Astrocyte (in vitro differentiated cells and primary cell): ENCODE data around the gene HSCB. TPM values are rescaled to one million over a fixed set of nuclear protein-coding genes. Genes with fewer than 3 reads are reported as not detected.

Source experiments
- DNase-seq: peaks from one replicate; pipeline ENCODE4 v3.0.0-alpha.2; 2010; ENCODE audit warnings: low read depth
- FAIRE-seq: peaks from 2 replicates; lab custom pipeline; 2011; peaks lifted over from hg19 to GRCh38; lab: Jason Lieb, UNC
- H2AFZ ChIP-seq: 2 replicates; pipeline ENCODE4 v1.6.0; 2012; ENCODE audit warnings: low read depth, low read length, inconsistent platforms
- H3K27ac ChIP-seq: 2 replicates; pipeline ENCODE4 v1.5.1; 2011; ENCODE audit warnings: low read depth, low read length, inconsistent platforms
- H3K27me3 ChIP-seq: 2 replicates; pipeline ENCODE4 v1.6.0; 2011; ENCODE audit warnings: low read length, inconsistent platforms; ENCODE audit not compliant: insufficient read depth
- H3K36me3 ChIP-seq: 2 replicates; pipeline ENCODE4 v1.5.1; 2011; ENCODE audit warnings: low read length, inconsistent platforms; ENCODE audit not compliant: insufficient read depth
- H3K4me1 ChIP-seq: 2 replicates; pipeline ENCODE4 v1.5.1; 2011; ENCODE audit warnings: low read length, inconsistent platforms; ENCODE audit not compliant: insufficient read depth
- H3K4me2 ChIP-seq: 2 replicates; pipeline ENCODE4 v1.6.0; 2012; ENCODE audit warnings: low read length, inconsistent platforms
- H3K4me3 ChIP-seq: 2 replicates; pipeline ENCODE4 v1.5.1; 2011; ENCODE audit warnings: low read depth, mild to moderate bottlenecking, low read length, inconsistent platforms; ENCODE audit not compliant: insufficient read depth
- H3K79me2 ChIP-seq: 2 replicates; pipeline ENCODE4 v1.6.0; 2012; ENCODE audit warnings: mild to moderate bottlenecking, low read length, inconsistent platforms; ENCODE audit not compliant: insufficient read depth
- H3K9ac ChIP-seq: 2 replicates; pipeline ENCODE4 v1.6.0; 2012; ENCODE audit warnings: mild to moderate bottlenecking, low read length, inconsistent platforms
- H3K9me3 ChIP-seq: 2 replicates; pipeline ENCODE4 v1.5.1; 2012; ENCODE audit warnings: low read depth, mild to moderate bottlenecking, low read length, inconsistent platforms; ENCODE audit not compliant: insufficient read depth
- H4K20me1 ChIP-seq: 2 replicates; pipeline ENCODE4 v1.6.0; 2012; ENCODE audit warnings: low read length, inconsistent platforms; ENCODE audit not compliant: insufficient read depth
- H3K27ac Mint-ChIP-seq: one replicate; pipeline ENCODE4 v1.8.0; 2021; ENCODE audit warnings: mild to moderate bottlenecking, mixed read lengths; ENCODE audit not compliant: unreplicated experiment
- H3K27me3 Mint-ChIP-seq: one replicate; pipeline ENCODE4 v1.8.0; 2021; ENCODE audit warnings: low read depth, mixed read lengths; ENCODE audit not compliant: unreplicated experiment
- H3K36me3 Mint-ChIP-seq: one replicate; pipeline ENCODE4 v1.8.0; 2021; ENCODE audit warnings: low read depth, mixed read lengths; ENCODE audit not compliant: unreplicated experiment
- H3K4me1 Mint-ChIP-seq: one replicate; pipeline ENCODE4 v1.8.0; 2021; ENCODE audit warnings: low read depth, mixed read lengths; ENCODE audit not compliant: unreplicated experiment
- H3K4me3 Mint-ChIP-seq: one replicate; pipeline ENCODE4 v1.8.0; 2021; ENCODE audit warnings: mild to moderate bottlenecking, moderate library complexity, mixed read lengths; ENCODE audit not compliant: unreplicated experiment
- H3K9me3 Mint-ChIP-seq: one replicate; pipeline ENCODE4 v1.8.0; 2021; ENCODE audit warnings: mild to moderate bottlenecking, mixed read lengths; ENCODE audit not compliant: unreplicated experiment
- CTCF ChIP-seq: IDR thresholded peaks from 2 replicates; pipeline ENCODE4 v1.5.1; 2011; ENCODE audit warnings: low read depth, mild to moderate bottlenecking, inconsistent platforms, low read length, moderate library complexity; ENCODE audit not compliant: insufficient read depth
- EZH2 ChIP-seq: IDR thresholded peaks from 2 replicates; pipeline ENCODE4 v1.6.1; 2012; ENCODE audit warnings: mild to moderate bottlenecking, low read length, inconsistent platforms; ENCODE audit not compliant: insufficient read depth
- total RNA-seq: library from RNA; stranded (reverse); gene quantifications from 2 replicates; pipeline ENCODE4 v1.2.1, GENCODE V29; 2021

HSCB gene
- total RNA-seq, 1 donor from 2014 or later = 10.7 TPM

GRCh38 chr22:28711820-28712777, 29.7 kb upstream of the HSCB start:
- Histone ChIP-seq H4K20me1 (no peaks in the 10 kb centered on the region), H3K9ac (no peak overlapping the region), H3K9me3 (no peaks in the 10 kb centered on the region), H3K4me1 (peaks cover 15% of the 10 kb centered on the region), H3K4me3 (no peak overlapping the region), H3K79me2 (no peaks in the 10 kb centered on the region), H3K27me3 (no peaks in the 10 kb centered on the region), H3K27ac (peak overlapping the region; percentile 48), H3K4me2 (peak overlapping the region; percentile 46), H2AFZ (no peak overlapping the region), H3K36me3 (no peaks in the 10 kb centered on the region)
- peaks cover 30% of the 10 kb centered on the region for H3K4me1 Mint-ChIP-seq
- TF ChIP-seq CTCF (no peak), EZH2 (no peak)
- peak overlapping the region; percentile 64 for H3K27ac Mint-ChIP-seq
- DNase-seq (peak; percentile 96), FAIRE-seq (peak; percentile 76)
- peaks cover 2% of the 10 kb centered on the region for H3K36me3 Mint-ChIP-seq
- no peaks in the 10 kb centered on the region for H3K27me3 Mint-ChIP-seq
- no peak overlapping the region for H3K4me3 Mint-ChIP-seq
- no peaks in the 10 kb centered on the region for H3K9me3 Mint-ChIP-seq

- Mint-ChIP-seq H3K27me3 (no peaks in the 10 kb centered on the region), H3K36me3 (peaks cover 2% of the 10 kb centered on the region), H3K4me1 (peaks cover 30% of the 10 kb centered on the region), H3K9me3 (no peaks in the 10 kb centered on the region), H3K27ac (no peak overlapping the region), H3K4me3 (peak overlapping the region; percentile 57)
- Histone ChIP-seq H2AFZ (no peak overlapping the region), H3K36me3 (no peaks in the 10 kb centered on the region), H3K79me2 (no peaks in the 10 kb centered on the region), H3K27ac (no peak overlapping the region), H4K20me1 (no peaks in the 10 kb centered on the region), H3K9ac (no peak overlapping the region), H3K27me3 (no peaks in the 10 kb centered on the region), H3K4me1 (peaks cover 15% of the 10 kb centered on the region), H3K9me3 (no peaks in the 10 kb centered on the region), H3K4me3 (no peak overlapping the region), H3K4me2 (no peak overlapping the region)
- TF ChIP-seq CTCF = no peak
- no peak for TF ChIP-seq EZH2
- DNase-seq (peak; percentile 14), FAIRE-seq (no peak)
Measured at GRCh38 chr22:28714043-28714628, 27.7 kb upstream of the HSCB start.
